RKO (cell line): ENCODE results near the gene SRD5A3.

Experiments
- DNase-seq: peaks from one replicate; pipeline ENCODE4 v3.0.0-alpha.2; 2016; ENCODE audit warnings: low spot score

Gene SRD5A3

GRCh38 chr4:55376698-55377097 lies 30.7 kb downstream of the SRD5A3 start:
- DNase-seq, result no peak

GRCh38 chr4:55378617-55379467 lies 32.8 kb downstream of the SRD5A3 start:
- DNase-seq, result no peak

DNA sequence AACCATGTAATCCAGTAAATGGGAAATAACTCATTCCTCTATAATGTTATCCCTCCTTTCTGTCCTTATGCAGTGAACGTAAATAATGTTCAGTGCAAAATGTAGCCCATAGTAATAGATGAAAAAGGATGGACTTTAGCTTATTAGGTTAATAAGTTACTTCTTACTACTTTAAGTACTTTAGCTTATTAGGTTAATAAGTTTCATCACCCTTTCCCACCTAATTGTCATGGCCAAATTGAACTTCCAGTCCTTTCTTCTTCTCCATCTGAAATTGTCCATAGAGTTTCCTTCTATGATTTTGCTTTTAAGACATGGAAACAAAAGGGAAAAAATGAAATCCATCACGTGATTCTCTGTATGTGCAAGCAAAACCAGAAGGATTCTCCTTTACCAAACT lies 34.5 kb downstream of the SRD5A3 start:
- DNase-seq, result no peak

DNA sequence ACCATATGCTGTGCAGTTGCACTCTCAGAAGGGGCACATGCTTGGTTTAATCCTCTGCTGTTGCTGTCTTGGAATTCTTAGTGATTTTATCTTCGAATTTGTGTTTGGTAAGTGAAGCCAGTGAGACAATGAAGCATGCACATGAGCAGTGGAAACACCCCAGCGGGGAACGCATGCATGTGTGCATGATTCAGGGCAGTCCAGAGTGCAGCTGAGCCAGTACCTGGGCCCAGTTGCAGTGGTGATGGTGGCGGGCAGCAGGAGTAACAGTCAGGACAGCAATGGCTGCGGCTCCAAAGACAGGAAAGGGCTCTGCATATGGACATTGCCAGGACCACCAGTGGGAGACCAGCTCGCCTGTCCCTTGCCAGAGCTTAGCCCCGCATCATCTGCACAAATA lies 35.5 kb downstream of the SRD5A3 start:
- no peak for DNase-seq

DNA sequence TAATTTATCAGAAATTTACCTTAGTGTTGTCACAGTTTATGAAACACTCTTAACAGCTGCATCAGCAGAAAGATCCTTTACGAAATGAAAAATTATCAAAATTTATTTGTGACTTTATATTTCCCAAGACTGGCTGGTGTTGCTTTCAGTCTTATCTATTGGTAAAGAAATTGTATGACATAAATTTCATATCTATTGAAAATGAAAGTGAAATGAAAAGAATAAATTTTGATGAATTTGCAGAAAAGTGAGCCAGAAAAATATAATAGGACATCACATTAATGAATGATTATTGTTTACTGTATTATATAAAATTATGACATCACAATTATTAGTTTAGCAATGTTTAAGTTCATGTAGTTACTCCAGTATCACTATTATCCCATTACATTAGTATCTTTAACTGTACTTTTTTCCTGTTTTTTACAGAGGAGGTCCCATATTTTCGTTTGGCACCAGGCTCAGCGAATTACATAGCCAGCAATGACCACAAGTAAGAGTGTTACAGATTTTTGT lies 36.5 kb downstream of the SRD5A3 start:
- DNase-seq, result no peak

DNA sequence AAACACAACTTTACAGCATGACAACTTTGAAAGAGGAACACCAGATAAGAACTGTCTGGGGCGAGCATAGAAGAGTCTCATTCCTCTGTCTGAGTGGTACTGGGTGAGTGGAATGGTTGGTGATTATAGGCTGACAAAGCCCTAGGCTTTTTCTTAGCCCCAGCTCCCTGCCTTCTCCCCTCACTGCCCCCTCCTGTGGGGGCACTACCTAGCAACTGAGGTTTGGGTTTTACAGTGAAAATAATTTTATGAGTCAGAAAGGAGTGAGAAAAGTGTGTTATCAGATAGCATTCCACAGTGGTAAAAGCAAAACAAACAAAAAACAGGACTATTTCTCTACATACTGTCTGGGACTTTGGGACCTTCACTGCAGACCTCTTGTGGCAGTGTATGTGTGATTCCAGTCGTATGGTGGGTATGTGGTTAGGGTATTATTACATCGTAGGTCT lies 39.2 kb downstream of the SRD5A3 start:
- no peak for DNase-seq

GRCh38 chr4:55386073-55386472 lies 40.0 kb downstream of the SRD5A3 start:
- DNase-seq, result peak; percentile 40

DNA sequence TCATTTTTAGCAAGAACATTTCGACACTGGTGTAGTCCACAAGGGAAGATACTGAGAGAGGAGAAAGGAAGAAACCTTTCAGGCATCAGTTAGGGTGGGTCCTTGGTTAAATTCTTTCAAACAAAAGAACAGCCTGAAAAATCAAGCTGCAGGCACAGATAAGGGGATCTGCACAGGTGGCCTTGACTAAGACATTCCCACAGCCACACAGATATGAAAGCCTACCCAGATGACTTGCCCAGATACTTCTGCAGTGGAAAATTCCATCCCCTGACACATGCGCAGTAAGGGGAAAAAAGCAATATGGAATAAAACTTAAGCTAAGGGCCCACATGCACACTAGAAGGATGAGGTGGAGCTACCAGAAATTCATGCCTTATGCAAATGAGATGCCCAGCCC lies 40.8 kb downstream of the SRD5A3 start:
- DNase-seq, result no peak

- DNase-seq, result no peak
Measured at GRCh38 chr4:55393461-55394320, 47.6 kb downstream of the SRD5A3 start.

DNA sequence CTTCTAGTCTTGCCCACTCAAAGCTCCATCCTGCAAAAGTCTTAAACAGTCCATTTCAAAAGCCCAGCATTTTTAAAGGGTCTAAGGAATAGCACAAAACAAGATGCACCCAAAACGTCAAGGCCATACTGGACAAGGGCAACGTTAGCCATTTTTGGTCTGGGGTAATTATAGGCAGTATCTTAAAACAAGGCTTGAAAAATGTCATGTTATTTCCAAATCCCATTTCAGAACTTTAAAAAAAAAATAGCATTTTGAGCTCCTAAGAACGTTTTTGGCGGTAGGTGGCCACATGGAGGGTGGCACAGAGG lies 49.1 kb downstream of the SRD5A3 start:
- no peak for DNase-seq

DNA sequence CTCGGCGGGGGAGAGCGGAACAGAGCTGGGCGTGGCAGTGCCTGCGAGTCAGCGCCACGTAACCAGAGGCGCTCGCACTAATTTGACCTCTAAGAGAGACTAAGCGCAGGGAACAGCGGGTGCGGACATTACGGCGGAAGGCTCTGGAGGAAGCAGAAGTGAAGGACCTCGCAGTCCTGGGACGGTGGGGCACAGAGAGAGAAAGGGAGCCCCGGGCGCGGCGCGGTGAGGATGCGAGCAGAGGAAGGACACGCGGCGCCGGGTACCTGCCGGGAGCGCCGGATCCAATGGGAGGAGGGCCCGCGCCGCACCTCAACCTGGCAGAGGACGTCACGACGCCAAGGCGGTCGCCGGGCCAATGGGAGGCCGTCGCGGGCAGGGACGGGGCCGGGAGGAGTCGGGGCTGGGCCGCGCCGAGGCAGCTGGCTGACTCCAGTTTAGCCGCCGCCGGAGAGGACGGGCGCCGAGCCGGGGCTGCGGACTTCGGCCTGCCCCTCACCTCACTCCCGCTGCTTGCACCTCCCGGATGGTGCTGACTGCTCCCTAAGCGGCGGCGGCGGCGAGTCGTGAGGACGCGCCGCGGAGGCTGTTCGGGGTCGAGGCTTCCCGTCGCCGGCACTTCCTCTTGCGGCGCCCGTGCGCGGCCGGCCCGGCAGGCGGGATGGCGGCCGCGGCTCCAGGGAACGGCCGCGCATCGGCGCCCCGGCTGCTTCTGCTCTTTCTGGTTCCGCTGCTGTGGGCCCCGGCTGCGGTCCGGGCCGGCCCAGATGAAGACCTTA lies 49.7 kb downstream of the SRD5A3 start, which contains the start of gene TMEM165:
TSS of gene TMEM165 (plus strand) at position 429 of the 779 bp plus-strand sequence. CDS start at position 662, 233 bp downstream.
- DNase-seq, result peak; percentile 94

DNA sequence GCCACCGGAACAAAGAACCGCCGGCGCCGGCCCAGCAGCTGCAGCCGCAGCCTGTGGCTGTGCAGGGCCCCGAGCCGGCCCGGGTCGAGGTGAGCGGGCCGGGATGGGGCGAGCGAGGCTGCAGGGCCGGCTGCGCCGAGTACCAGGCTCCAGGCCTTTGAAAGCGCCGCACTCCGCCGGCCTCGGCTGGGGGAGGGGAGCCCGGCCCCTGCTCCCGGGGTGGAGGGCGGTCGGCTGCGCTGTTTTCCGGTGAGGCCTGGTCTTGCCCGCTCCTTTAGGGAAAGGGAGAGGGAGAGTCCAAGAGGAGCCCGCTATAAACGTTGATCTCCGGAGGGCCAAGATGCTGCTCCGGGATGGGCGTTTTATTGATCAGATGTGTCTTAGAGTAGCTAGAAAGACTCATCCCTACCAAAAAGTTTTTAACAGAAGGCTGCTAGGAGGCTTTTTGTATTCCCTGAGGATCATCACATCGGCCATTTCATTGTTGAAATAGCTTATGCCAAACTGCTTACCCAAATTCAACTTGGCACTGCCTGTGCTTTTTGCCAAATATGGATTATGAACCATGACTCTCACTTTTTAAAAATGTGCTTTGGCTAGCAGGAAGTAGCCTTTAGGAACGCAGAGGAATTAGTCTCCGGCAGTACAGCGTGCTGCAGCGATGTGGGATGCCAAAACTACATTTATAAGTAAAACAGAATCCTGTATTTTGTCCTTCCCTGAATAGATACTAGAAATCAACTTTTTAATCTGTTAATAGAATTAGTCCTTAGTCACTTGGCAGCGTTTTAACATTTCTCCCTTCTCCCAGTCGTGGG lies 50.5 kb downstream of the SRD5A3 start:
- peak; percentile 86 for DNase-seq

- peak; percentile 46 for DNase-seq
Measured at GRCh38 chr4:55397126-55397436, 51.0 kb downstream of the SRD5A3 start.

GRCh38 chr4:55397520-55398321 lies 51.7 kb downstream of the SRD5A3 start:
- peak; percentile 46 for DNase-seq

- DNase-seq, result peak; percentile 76
Measured at GRCh38 chr4:55398461-55398860, 52.4 kb downstream of the SRD5A3 start.

- peak; percentile 72 for DNase-seq
Measured at GRCh38 chr4:55398966-55399365, 52.9 kb downstream of the SRD5A3 start.

DNA sequence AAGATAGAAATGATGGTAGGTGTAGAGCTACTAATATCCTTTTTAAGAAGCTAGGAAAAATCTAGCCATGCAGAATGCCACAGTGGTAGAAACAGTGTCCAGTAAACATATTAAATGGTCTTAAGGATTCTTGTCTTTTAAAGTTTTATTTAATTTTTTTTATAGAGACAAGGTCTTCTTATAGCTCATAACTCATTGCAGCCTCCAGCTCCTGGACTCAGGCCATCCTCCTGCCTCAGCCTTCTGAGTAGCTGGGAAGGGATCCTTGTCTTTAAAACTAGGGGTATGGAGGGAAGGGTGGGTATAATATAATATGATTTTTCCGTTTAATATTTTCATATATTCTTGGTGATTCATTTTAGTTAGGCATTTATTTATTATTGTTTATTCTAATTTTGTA lies 53.5 kb downstream of the SRD5A3 start:
- peak; percentile 31 for DNase-seq

GRCh38 chr4:55405073-55405472 lies 59.0 kb downstream of the SRD5A3 start:
- no peak for DNase-seq

DNA sequence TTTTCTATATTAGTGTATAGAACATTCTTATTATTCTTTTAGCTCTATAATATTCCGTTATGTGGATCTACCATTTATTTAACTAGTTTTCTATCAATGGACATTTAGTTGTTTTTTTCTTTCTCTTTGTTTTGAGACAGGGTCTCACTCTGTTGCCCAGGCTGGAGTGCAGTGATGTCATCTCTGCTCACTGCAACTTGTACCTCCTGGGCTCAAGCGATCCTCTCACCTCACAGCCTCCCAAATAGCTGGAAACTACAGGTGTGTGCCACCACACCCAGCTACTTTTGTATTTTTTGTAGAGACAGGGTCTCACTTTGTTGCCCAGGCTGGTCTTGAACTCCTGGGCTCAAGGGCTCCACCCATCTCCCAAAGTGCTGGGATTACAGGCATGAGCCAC lies 60.5 kb downstream of the SRD5A3 start:
- no peak for DNase-seq

GRCh38 chr4:55407119-55407518 lies 61.1 kb downstream of the SRD5A3 start:
- no peak for DNase-seq

- DNase-seq, result no peak
Measured at GRCh38 chr4:55407764-55408163, 61.7 kb downstream of the SRD5A3 start.
